ENCODE measurements around the gene MPHOSPH8.

Gene MPHOSPH8

DNA sequence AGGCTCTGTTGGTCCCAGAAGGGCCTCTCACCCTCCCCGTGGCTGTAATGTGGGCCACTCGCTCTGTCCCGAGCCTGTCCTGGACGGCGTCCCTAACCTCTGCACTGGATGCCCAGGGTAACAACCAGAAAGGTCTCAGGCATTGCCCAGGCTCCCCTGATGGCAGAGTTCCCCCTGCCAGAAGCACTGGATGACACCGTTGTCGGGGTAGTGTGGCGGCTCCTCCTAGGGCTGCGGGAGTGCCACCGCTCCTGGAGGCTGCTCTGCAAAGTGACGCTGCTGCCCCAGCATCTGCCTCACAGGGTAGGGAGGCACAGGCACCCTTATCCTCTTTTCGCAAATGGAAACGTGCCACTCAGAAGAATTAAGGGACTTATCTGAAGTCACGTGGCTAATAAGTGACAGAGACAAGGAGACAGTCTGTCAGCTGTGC, 32.0 kb downstream of the MPHOSPH8 start:
- no peak overlapping the region for H3K4me3 ChIP-seq
- H3K27ac ChIP-seq: no peak overlapping the region
- TF ChIP-seq, protein P1, sequence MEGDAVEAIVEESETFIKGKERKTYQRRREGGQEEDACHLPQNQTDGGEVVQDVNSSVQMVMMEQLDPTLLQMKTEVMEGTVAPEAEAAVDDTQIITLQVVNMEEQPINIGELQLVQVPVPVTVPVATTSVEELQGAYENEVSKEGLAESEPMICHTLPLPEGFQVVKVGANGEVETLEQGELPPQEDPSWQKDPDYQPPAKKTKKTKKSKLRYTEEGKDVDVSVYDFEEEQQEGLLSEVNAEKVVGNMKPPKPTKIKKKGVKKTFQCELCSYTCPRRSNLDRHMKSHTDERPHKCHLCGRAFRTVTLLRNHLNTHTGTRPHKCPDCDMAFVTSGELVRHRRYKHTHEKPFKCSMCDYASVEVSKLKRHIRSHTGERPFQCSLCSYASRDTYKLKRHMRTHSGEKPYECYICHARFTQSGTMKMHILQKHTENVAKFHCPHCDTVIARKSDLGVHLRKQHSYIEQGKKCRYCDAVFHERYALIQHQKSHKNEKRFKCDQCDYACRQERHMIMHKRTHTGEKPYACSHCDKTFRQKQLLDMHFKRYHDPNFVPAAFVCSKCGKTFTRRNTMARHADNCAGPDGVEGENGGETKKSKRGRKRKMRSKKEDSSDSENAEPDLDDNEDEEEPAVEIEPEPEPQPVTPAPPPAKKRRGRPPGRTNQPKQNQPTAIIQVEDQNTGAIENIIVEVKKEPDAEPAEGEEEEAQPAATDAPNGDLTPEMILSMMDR (IDR thresholded peaks at IDR 0.05): no peak
- DNase-seq (ENCODE audit: low spot score): no peak

DNA sequence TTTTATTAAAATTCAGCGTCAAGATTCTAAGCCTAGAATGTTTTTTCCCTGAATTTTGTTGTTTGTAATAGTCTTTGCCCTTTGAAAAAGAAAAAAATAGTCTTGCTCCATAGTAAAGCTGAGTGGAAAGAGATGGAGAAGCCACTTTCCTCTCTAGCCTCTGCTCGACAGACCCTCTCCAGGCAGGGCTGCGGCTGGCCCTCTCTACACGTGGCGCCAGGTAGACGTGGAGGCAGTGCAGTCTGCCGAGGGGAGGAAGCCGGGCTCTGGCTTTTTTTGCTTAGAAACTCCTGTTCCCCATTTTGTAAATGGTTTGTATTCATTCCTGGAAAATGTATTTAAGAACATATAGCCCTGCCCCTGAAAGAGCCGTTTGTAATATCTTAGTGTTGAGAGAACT, 35.3 kb downstream of the MPHOSPH8 start:
- TF ChIP-seq, protein P1 (IDR thresholded peaks at IDR 0.05): no peak
- Histone ChIP-seq H3K4me3 (no peak overlapping the region), H3K27ac (no peak overlapping the region)
- no peak for DNase-seq (ENCODE audit: low spot score)

DNA sequence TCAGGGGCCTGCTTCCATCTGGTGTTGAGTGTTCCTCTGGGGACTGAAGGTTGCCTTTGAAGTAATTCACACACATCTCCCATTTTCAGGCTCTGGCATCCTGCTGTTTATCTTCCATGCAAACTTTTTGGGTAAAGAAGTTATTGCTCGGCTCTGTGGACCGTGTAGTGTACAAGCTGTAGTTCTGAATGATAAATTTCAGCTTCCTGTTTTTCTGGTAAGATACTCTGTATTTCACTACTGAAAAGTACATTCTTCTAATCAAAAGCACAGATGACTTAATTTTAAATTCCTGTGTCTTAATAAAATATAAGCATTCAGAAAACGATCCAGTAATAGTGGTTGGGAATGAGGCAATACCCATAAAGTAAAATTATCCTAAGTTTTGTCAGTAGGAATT, 36.7 kb downstream of the MPHOSPH8 start:
- H3K4me3 ChIP-seq: no peak overlapping the region
- no peak overlapping the region for H3K27ac ChIP-seq
- no peak for DNase-seq (ENCODE audit: low spot score)
- TF ChIP-seq, protein P1 (IDR thresholded peaks at IDR 0.05): no peak

DNA sequence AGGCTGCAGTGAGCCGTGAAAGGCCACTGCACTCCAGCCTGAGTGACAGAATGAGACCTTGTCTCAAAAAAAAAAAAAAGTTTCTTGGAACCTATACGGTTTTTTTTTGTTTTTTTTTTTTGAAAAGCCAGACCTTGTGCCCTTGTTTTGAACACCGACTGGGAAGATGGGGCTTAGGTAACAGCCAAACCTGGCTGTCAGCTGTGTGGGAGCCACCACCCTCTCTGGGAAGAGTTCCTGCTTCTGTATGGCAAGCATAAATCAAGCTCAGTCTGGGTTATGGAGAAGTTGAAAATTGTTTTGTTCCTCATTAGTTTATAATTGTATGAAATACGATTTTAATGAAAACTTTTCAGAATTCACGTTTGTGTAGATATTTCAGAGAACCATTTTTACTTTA, 39.5 kb downstream of the MPHOSPH8 start:
- H3K4me3 ChIP-seq: no peak overlapping the region
- TF ChIP-seq, protein P1 (IDR thresholded peaks at IDR 0.05): no peak
- no peak for DNase-seq (ENCODE audit: low spot score)
- H3K27ac ChIP-seq: no peak overlapping the region

DNA sequence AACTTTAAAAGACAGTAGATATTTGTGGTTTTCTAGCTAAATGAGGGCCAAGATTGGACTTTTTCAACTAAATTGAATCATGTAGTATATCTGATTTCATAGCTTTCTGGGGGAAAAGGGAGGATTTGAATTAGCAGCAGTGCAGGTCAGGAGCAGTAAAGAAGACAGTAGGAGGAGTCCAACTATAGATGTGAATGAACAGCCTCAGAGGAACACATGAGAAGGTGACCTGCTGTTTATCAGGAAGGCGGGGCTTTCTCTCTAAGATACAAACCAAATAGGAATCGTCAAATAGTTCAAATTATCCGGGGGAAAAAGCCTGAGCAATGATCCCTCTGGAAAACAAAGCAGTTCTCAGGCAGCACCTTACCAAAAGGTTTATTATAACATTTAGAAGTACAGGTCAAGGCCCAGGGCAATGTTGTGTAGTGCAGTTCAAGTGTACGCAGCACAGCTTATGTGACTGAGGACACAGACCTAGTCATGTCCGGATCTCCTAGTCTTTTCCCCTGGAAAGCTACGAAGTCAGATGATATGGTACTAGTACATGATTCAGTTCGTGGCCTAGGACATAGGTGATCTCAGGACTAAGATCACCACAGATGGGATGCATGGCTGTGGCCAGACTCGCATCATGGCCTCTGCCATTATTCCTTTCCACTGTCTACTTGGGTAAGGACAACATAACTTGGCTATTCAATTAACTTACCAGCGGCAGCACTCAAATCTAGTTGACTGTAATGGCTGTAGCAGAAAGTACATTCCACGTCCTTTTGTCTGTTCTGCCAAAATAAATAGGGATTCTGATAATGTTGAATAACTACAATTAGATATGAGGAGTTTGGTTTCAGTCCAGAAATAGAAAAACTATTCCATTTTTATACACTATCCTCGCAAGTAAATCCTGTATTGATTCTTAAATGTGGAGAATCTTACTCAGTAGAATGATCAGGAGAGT, 40.3 kb downstream of the MPHOSPH8 start:
- TF ChIP-seq, protein P1 (IDR thresholded peaks at IDR 0.05): no peak
- DNase-seq (ENCODE audit: low spot score): no peak
- Histone ChIP-seq H3K27ac (no peak overlapping the region), H3K4me3 (no peak overlapping the region)

DNA sequence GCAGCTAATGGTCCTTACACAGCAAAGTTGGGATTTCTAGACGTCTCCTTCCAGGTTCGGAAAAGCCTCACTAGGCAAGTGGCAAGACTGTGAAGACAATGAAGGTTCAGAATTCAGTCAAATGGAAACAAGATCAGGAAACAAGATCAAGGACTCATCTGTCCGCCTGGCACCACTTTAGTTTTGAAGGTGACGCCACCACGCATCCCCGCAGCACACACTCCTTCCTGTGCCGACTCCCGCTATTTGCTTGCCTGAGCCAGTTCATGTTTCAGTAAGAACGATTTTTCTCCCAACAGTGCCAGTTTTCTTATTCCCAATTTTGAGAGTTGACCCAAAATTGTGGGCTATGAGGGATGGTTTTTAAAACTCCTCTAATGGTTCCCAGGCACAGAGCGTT, 41.4 kb downstream of the MPHOSPH8 start:
- H3K27ac ChIP-seq: no peak overlapping the region
- TF ChIP-seq, protein P1 (IDR thresholded peaks at IDR 0.05): no peak
- no peak for DNase-seq (ENCODE audit: low spot score)
- H3K4me3 ChIP-seq: no peak overlapping the region

DNA sequence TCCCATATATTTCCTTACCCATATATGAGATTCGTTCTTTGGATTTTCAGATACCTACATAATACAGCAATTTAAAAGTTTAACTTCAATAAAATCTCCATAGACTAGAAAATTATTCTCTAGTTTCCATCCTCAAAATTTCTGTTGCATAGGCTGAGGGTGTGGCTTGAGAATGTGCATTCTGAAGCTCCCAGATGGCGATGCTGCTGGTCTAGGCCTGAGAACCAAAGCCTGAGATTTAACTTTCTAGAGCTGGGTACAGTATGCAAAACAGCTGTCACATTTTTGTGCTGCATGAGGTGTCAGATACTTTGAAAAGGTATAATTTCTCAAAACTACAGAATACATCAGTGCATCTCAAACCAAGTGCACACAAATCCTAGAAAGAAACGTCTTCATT, 42.7 kb downstream of the MPHOSPH8 start:
- no peak overlapping the region for H3K4me3 ChIP-seq
- TF ChIP-seq, protein P1 (IDR thresholded peaks at IDR 0.05): no peak
- DNase-seq (ENCODE audit: low spot score): no peak
- no peak overlapping the region for H3K27ac ChIP-seq

Measured in coronary artery (tissue), 2 donors.